Measurements from ENCODE around the gene ITPRIPL1.
A peak's percentile ranks its signal among the peaks of the same experiment; 100 is the strongest.

ITPRIPL1 gene

DNA sequence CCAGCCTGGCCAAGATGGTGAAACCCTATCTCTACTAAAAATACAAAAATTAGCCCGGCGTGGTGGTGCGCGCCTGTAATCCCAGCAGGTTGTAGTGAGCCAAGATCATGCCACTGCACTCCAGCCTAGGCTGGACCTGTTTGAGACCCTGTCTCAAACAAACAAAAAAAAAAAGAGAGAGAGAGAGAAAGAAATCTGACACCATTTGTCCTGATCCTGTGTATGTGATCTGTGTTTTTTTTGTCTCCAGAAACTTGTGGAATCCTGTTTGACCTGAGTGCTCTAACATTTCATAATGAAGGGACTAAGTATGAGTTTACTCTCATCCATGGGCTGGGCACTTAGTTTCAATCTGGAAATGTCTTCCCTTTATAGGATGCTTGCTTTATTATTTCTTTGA, 6.4 kb upstream of the ITPRIPL1 start:
- Histone ChIP-seq H3K14ac (ENCODE audit: low read length in 2 of 2) (no peak overlapping the region), H3K4me3 (ENCODE audit: insufficient read depth in 1 of 2, low read depth in 1 of 2, low read length in 2 of 2) (no peak overlapping the region), H3K27me3 (ENCODE audit: control insufficient read depth in 1 of 2, insufficient read depth in 1 of 2, low read length in 2 of 2) (peaks cover 13 to 23% of the 10 kb centered on the region in 2 experiments), H3K9me3 (ENCODE audit: control insufficient read depth, low read length) (no peaks in the 10 kb centered on the region), H3K18ac (ENCODE audit: low read depth in 1 of 2, low read length in 2 of 2) (no peak overlapping the region), H3K4ac (ENCODE audit: low read depth in 1 of 2, low read length in 2 of 2) (no peak overlapping the region), H2AK5ac (ENCODE audit: low read length, severe bottlenecking) (no peak overlapping the region), H4K8ac (ENCODE audit: low read length) (no peak overlapping the region), H3K4me2 (ENCODE audit: low read length, poor library complexity, severe bottlenecking) (no peak overlapping the region), H2BK12ac (ENCODE audit: low read length in 2 of 2) (no peak overlapping the region), H3K4me1 (ENCODE audit: control insufficient read depth, insufficient read depth, low read depth, low read length) (peaks cover 12% of the 10 kb centered on the region), H3K36me3 (ENCODE audit: control insufficient read depth in 1 of 2, insufficient read depth in 2 of 2, low read depth in 1 of 2, low read length in 2 of 2) (no peaks in the 10 kb centered on the region), H3K27ac (ENCODE audit: low read length, poor library complexity, severe bottlenecking) (no peak overlapping the region), H2AFZ (ENCODE audit: low read depth, low read length) (no peak overlapping the region), H4K91ac (ENCODE audit: low read length) (no peak overlapping the region), H2BK15ac (ENCODE audit: low read depth, poor library complexity, severe bottlenecking) (no peak overlapping the region), H2BK5ac (ENCODE audit: low read depth, low read length, poor library complexity, severe bottlenecking) (no peak overlapping the region), H2BK120ac (ENCODE audit: low read depth, low read length) (no peak overlapping the region), H3K9ac (ENCODE audit: low read length) (no peak overlapping the region), H3K79me1 (replicated peaks; ENCODE audit: low read length, poor library complexity, severe bottlenecking) (no peaks in the 10 kb centered on the region), H3K23ac (ENCODE audit: low read length in 2 of 2) (no peak overlapping the region)
- WGBS: no CpG with 5 or more reads among the region's 4 CpGs
- no peak for DNase-seq

GRCh38 chr2:96319396-96319795, 5.7 kb upstream of the ITPRIPL1 start:
- WGBS: 75% methylated on average over 1 of the region's 1 CpG
- no peak overlapping the region for H3K9ac ChIP-seq (ENCODE audit: low read length)
- no peak overlapping the region for H2AK5ac ChIP-seq (ENCODE audit: low read length, severe bottlenecking)
- no peak overlapping the region for H3K4me2 ChIP-seq (ENCODE audit: low read length, poor library complexity, severe bottlenecking)
- peaks cover 13 to 29% of the 10 kb centered on the region in 2 experiments for H3K27me3 ChIP-seq (ENCODE audit: control insufficient read depth in 1 of 2, insufficient read depth in 1 of 2, low read length in 2 of 2)
- no peak overlapping the region for H3K4ac ChIP-seq (ENCODE audit: low read depth in 1 of 2, low read length in 2 of 2)
- H3K4me3 ChIP-seq (ENCODE audit: insufficient read depth in 1 of 2, low read depth in 1 of 2, low read length in 2 of 2): no peak overlapping the region
- H4K91ac ChIP-seq (ENCODE audit: low read length): no peak overlapping the region
- no peak overlapping the region for H3K18ac ChIP-seq (ENCODE audit: low read depth in 1 of 2, low read length in 2 of 2)
- no peak overlapping the region for H2AFZ ChIP-seq (ENCODE audit: low read depth, low read length)
- no peak overlapping the region for H2BK5ac ChIP-seq (ENCODE audit: low read depth, low read length, poor library complexity, severe bottlenecking)
- no peak overlapping the region for H3K27ac ChIP-seq (ENCODE audit: low read length, poor library complexity, severe bottlenecking)
- H3K4me1 ChIP-seq (ENCODE audit: control insufficient read depth, insufficient read depth, low read depth, low read length): peaks cover 12% of the 10 kb centered on the region
- DNase-seq: no peak
- no peaks in the 10 kb centered on the region for H3K9me3 ChIP-seq (ENCODE audit: control insufficient read depth, low read length)
- H4K8ac ChIP-seq (ENCODE audit: low read length): no peak overlapping the region
- H3K23ac ChIP-seq (ENCODE audit: low read length in 2 of 2): no peak overlapping the region
- no peak overlapping the region for H2BK120ac ChIP-seq (ENCODE audit: low read depth, low read length)
- H2BK15ac ChIP-seq (ENCODE audit: low read depth, poor library complexity, severe bottlenecking): no peak overlapping the region
- H3K79me1 ChIP-seq (replicated peaks; ENCODE audit: low read length, poor library complexity, severe bottlenecking): no peaks in the 10 kb centered on the region
- H3K14ac ChIP-seq (ENCODE audit: low read length in 2 of 2): no peak overlapping the region
- H3K36me3 ChIP-seq (ENCODE audit: control insufficient read depth in 1 of 2, insufficient read depth in 2 of 2, low read depth in 1 of 2, low read length in 2 of 2): no peaks in the 10 kb centered on the region
- no peak overlapping the region for H2BK12ac ChIP-seq (ENCODE audit: low read length in 2 of 2)

- H3K27me3 ChIP-seq (ENCODE audit: control insufficient read depth in 1 of 2, insufficient read depth in 1 of 2, low read length in 2 of 2): peaks cover 13 to 35% of the 10 kb centered on the region in 2 experiments
- H3K36me3 ChIP-seq (ENCODE audit: control insufficient read depth in 1 of 2, insufficient read depth in 2 of 2, low read depth in 1 of 2, low read length in 2 of 2): no peaks in the 10 kb centered on the region
- DNase-seq: no peak
- no peaks in the 10 kb centered on the region for H3K79me1 ChIP-seq (replicated peaks; ENCODE audit: low read length, poor library complexity, severe bottlenecking)
- no peak overlapping the region for H3K9ac ChIP-seq (ENCODE audit: low read length)
- peaks cover 16% of the 10 kb centered on the region for H3K4me1 ChIP-seq (ENCODE audit: control insufficient read depth, insufficient read depth, low read depth, low read length)
- H3K23ac ChIP-seq (ENCODE audit: low read length in 2 of 2): no peak overlapping the region
- no peak overlapping the region for H3K27ac ChIP-seq (ENCODE audit: low read length, poor library complexity, severe bottlenecking)
- no peaks in the 10 kb centered on the region for H3K9me3 ChIP-seq (ENCODE audit: control insufficient read depth, low read length)
- no peak overlapping the region for H4K91ac ChIP-seq (ENCODE audit: low read length)
- H3K4ac ChIP-seq (ENCODE audit: low read depth in 1 of 2, low read length in 2 of 2): no peak overlapping the region
- H2BK15ac ChIP-seq (ENCODE audit: low read depth, poor library complexity, severe bottlenecking): no peak overlapping the region
- H2AFZ ChIP-seq (ENCODE audit: low read depth, low read length): no peak overlapping the region
- no peak overlapping the region for H2BK120ac ChIP-seq (ENCODE audit: low read depth, low read length)
- no peak overlapping the region for H4K8ac ChIP-seq (ENCODE audit: low read length)
- H3K18ac ChIP-seq (ENCODE audit: low read depth in 1 of 2, low read length in 2 of 2): no peak overlapping the region
- H2AK5ac ChIP-seq (ENCODE audit: low read length, severe bottlenecking): no peak overlapping the region
- H2BK5ac ChIP-seq (ENCODE audit: low read depth, low read length, poor library complexity, severe bottlenecking): no peak overlapping the region
- H2BK12ac ChIP-seq (ENCODE audit: low read length in 2 of 2): no peak overlapping the region
- H3K14ac ChIP-seq (ENCODE audit: low read length in 2 of 2): no peak overlapping the region
- no peak overlapping the region for H3K4me3 ChIP-seq (ENCODE audit: insufficient read depth in 1 of 2, low read depth in 1 of 2, low read length in 2 of 2)
- 96% methylated on average over 3 of the region's 3 CpGs for WGBS
- H3K4me2 ChIP-seq (ENCODE audit: low read length, poor library complexity, severe bottlenecking): no peak overlapping the region
These were observed 4.8 kb upstream of the ITPRIPL1 start for GRCh38 chr2:96320326-96320725.

DNA sequence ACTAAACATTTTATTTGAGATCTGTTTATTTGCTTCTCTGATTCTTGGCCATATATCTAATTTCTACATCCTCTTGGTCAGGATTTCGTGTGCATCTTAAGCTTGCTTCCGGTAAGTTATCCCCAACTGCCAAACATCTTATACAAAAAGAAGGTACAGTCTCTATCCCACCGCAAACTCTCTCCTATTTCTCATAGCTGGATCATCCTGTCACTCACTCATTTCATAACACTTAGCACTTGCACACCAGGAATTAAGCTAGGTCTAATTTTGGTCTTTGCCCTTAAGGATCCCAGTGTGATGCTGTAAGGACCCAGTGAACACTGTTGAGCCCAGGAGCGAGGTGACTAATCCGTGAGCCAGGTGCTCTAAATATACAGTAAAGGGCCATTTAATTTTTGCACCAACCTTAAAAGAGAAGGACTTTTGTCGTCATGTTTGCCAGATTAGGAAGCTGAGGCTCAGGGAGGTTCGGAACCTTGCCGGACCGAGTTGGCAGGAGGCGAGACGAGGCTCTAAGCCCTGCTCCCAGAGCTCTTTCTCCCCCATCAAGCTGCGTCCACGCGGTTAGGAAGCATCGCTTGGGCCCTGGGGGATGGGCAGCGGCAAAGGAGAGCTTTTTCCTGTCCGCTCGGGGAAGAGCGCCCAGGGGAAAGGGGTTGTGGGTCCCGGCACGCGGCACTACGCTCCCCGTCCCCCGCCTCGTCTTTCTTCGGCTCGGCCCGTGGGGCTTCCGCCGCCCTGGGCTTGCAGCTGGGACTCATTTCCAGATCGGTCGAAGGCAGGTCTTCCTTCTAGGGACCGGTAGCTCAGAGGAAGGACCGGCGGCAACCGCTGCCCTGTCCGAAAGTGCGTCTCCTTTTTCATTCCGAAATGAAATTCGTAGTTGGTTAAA, 4.1 kb upstream of the ITPRIPL1 start:
- Histone ChIP-seq H2AK5ac (ENCODE audit: low read length, severe bottlenecking) (no peak overlapping the region), H3K4me3 (ENCODE audit: insufficient read depth in 1 of 2, low read depth in 1 of 2, low read length in 2 of 2) (peak overlapping the region; percentile 64 to 91), H4K91ac (ENCODE audit: low read length) (no peak overlapping the region), H3K4me2 (ENCODE audit: low read length, poor library complexity, severe bottlenecking) (peak overlapping the region; percentile 100), H3K79me1 (replicated peaks; ENCODE audit: low read length, poor library complexity, severe bottlenecking) (no peaks in the 10 kb centered on the region), H3K36me3 (ENCODE audit: control insufficient read depth in 1 of 2, insufficient read depth in 2 of 2, low read depth in 1 of 2, low read length in 2 of 2) (no peaks in the 10 kb centered on the region), H4K8ac (ENCODE audit: low read length) (no peak overlapping the region), H3K23ac (ENCODE audit: low read length in 2 of 2) (peak overlapping the region in 1 of 2 experiments; percentile 54), H3K4me1 (ENCODE audit: control insufficient read depth, insufficient read depth, low read depth, low read length) (peaks cover 20% of the 10 kb centered on the region), H3K9ac (ENCODE audit: low read length) (peak overlapping the region; percentile 74), H2BK120ac (ENCODE audit: low read depth, low read length) (no peak overlapping the region), H3K27ac (ENCODE audit: low read length, poor library complexity, severe bottlenecking) (no peak overlapping the region), H3K27me3 (ENCODE audit: control insufficient read depth in 1 of 2, insufficient read depth in 1 of 2, low read length in 2 of 2) (peaks cover 13 to 39% of the 10 kb centered on the region in 2 experiments), H2BK12ac (ENCODE audit: low read length in 2 of 2) (peak overlapping the region in 1 of 2 experiments; percentile 15), H2BK15ac (ENCODE audit: low read depth, poor library complexity, severe bottlenecking) (no peak overlapping the region), H3K9me3 (ENCODE audit: control insufficient read depth, low read length) (no peaks in the 10 kb centered on the region), H2BK5ac (ENCODE audit: low read depth, low read length, poor library complexity, severe bottlenecking) (no peak overlapping the region), H3K18ac (ENCODE audit: low read depth in 1 of 2, low read length in 2 of 2) (peak overlapping the region in 1 of 2 experiments; percentile 88), H3K4ac (ENCODE audit: low read depth in 1 of 2, low read length in 2 of 2) (no peak overlapping the region), H3K14ac (ENCODE audit: low read length in 2 of 2) (no peak overlapping the region), H2AFZ (ENCODE audit: low read depth, low read length) (peak overlapping the region; percentile 84)
- 7% methylated on average over 41 of the region's 41 CpGs for WGBS
- peak; percentile 52 for DNase-seq

Data from mesenchymal stem cell (in vitro differentiated cells and primary cell).